Fibroblast of the aortic adventitia (primary cell): Measurements from ENCODE around the gene DGKD. TPM values are rescaled to one million over a fixed set of nuclear protein-coding genes. Genes with fewer than 3 reads are reported as not detected.

ENCODE experiments used
- DNase-seq: peaks from one replicate; pipeline ENCODE4 v3.0.0-alpha.2; 2010; ENCODE audit warnings: low read depth
- H3K4me3 ChIP-seq: 2 replicates; pipeline ENCODE4 v1.5.1; 2011; ENCODE audit warnings: low read depth, mild to moderate bottlenecking, control low read depth, low read length, moderate library complexity
- CTCF ChIP-seq: IDR thresholded peaks from 2 replicates; pipeline ENCODE4 v1.5.1; 2011; ENCODE audit warnings: mild to moderate bottlenecking, low read length, control low read depth, inconsistent platforms; ENCODE audit not compliant: insufficient read depth
- total RNA-seq: library from RNA; depleted of rRNA; stranded (reverse); fragments of >200 nt; gene quantifications from 2 replicates; pipeline ENCODE4 v1.2.3, GENCODE V29; 2012; ENCODE audit warnings: low replicate concordance

Gene DGKD
- total RNA-seq, 1 donor: 4.1 TPM

GRCh38 chr2:233424154-233424951 lies 70.1 kb downstream of the DGKD start:
- peak; percentile 32 for DNase-seq
- no peak overlapping the region for H3K4me3 ChIP-seq
- TF ChIP-seq CTCF: no peak

GRCh38 chr2:233426619-233427342 lies 72.5 kb downstream of the DGKD start:
- no peak for TF ChIP-seq CTCF
- peak; percentile 63 for DNase-seq

GRCh38 chr2:233428008-233428407 lies 73.7 kb downstream of the DGKD start:
- TF ChIP-seq CTCF: no peak
- H3K4me3 ChIP-seq: no peak overlapping the region
- no peak for DNase-seq

More at GRCh38 chr2:233426619-233427342, 72.5 kb downstream of the DGKD start:
- H3K4me3 ChIP-seq: no peak overlapping the region

- no peak for TF ChIP-seq CTCF
- DNase-seq: no peak
- no peak overlapping the region for H3K4me3 ChIP-seq
Observed at GRCh38 chr2:233428438-233428837, 74.1 kb downstream of the DGKD start.

GRCh38 chr2:233429175-233429897 lies 75.0 kb downstream of the DGKD start:
- no peak for TF ChIP-seq CTCF
- no peak overlapping the region for H3K4me3 ChIP-seq
- no peak for DNase-seq

- DNase-seq: peak; percentile 46
Observed at GRCh38 chr2:233430081-233430480, 75.8 kb downstream of the DGKD start.

More at GRCh38 chr2:233430081-233430480, 75.8 kb downstream of the DGKD start:
- no peak overlapping the region for H3K4me3 ChIP-seq
- TF ChIP-seq CTCF: no peak
